ENCODE data around the gene ARID1A.

ARID1A gene

DNA sequence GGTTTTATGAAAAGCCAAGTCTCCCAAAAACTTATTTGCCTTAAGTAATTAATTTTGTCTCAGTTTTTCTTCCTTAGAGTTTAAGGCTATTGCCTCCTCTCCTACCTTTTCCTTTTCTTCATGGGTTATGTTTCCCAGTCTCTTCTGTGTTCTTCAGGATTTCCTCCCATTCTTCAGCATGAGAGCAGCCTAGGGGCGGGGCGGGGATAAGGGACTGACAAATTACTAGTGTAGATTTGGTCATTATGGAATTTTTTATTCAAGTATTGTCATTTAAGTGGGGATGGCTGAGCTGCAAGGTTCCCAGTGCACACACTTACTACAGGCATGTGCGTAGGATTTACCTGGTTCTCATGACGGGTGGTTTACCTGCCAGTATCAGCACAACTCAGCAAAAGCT lies 56.7 kb downstream of the ARID1A start:
- peaks cover 29 to 95% of the 10 kb centered on the region in 2 donors for H3K36me3 ChIP-seq (replicated peaks in 1 of 2; ENCODE audit: control insufficient read depth in 2 of 2, insufficient read depth in 2 of 2, low read length in 2 of 2)
- H2BK5ac ChIP-seq (ENCODE audit: low read length): no peak overlapping the region

DNA sequence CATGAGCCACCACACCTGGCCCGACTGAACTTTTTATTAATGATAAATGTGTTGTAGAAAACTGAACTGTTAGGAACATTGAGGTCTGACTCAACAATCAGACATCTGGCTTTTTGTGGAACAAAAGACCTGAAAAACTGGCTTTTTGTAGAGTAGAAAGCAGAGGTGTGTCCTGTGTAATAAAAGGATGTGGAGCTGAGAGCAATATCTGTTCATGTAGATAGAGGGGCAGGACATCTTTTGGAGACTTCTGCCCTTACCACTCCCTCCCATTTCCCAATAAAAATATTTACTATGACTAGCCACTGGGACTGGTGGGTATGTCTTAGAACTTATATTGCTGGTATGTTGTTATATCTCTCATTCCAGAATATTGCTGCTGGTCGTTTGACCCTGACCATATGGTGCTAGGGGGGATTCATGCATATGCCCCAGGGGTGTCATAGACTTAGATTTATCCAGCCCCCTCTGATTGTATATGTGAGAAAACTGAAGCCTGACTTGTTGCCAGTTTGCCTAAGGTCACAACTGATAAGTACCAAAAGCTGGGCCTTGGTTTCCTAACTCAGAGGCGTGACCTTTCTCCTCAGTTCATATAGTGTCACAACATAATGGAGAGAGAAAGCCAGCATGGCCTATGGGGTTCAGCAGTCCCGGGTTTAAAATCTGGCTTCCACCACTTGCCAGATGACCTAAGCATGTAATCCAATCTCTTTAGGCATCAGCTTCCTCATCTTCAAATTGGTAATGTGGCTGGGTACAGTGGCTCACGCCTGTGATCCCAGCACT lies 58.5 kb downstream of the ARID1A start:
- no peak for DNase-seq (ENCODE audit: low spot score)
- Histone ChIP-seq H3K14ac (ENCODE audit: low read length) (no peak overlapping the region), H2BK120ac (ENCODE audit: low read depth, low read length) (no peak overlapping the region), H3K18ac (ENCODE audit: low read length) (no peak overlapping the region), H3K79me1 (ENCODE audit: low read depth, low read length) (peaks cover 9% of the 10 kb centered on the region), H2BK5ac (ENCODE audit: low read length) (no peak overlapping the region), H2BK12ac (ENCODE audit: low read length) (no peak overlapping the region), H3K4me3 (ENCODE audit: low read length in 2 of 2) (peak overlapping the region in 1 of 2 donors; percentile 3), H2BK15ac (ENCODE audit: low read length) (no peak overlapping the region), H3K36me3 (replicated peaks in 1 of 2; ENCODE audit: control insufficient read depth in 2 of 2, insufficient read depth in 2 of 2, low read length in 2 of 2) (peaks cover 40 to 98% of the 10 kb centered on the region in 2 donors), H4K91ac (ENCODE audit: low read depth, low read length, poor library complexity) (no peak overlapping the region), H3K27ac (replicated peaks; ENCODE audit: low read length) (no peak overlapping the region), H4K8ac (ENCODE audit: low read depth, low read length) (no peak overlapping the region), H3K9ac (ENCODE audit: low read depth, low read length, poor library complexity) (no peak overlapping the region), H3K27me3 (ENCODE audit: control insufficient read depth in 3 of 3, insufficient read depth in 3 of 3, low read depth in 1 of 3, low read length in 3 of 3) (no peaks in the 10 kb centered on the region), H3K9me3 (replicated peaks in 1 of 2; ENCODE audit: control insufficient read depth in 2 of 2, insufficient read depth in 1 of 2, low read depth in 1 of 2, low read length in 2 of 2) (no peaks in the 10 kb centered on the region), H2AK5ac (ENCODE audit: low read depth, low read length) (no peak overlapping the region), H3K4me2 (ENCODE audit: insufficient read depth, low read length, poor library complexity, severe bottlenecking) (no peak overlapping the region), H2AFZ (ENCODE audit: low read length) (no peak overlapping the region), H3K4me1 (ENCODE audit: control insufficient read depth in 2 of 2, insufficient read depth in 1 of 2, low read depth in 1 of 2, low read length in 2 of 2) (no peaks in the 10 kb centered on the region), H3K23ac (ENCODE audit: low read depth, low read length, poor library complexity) (no peak overlapping the region), H3K4ac (ENCODE audit: low read length) (no peak overlapping the region)
- no CpG with 5 or more reads among the region's 5 CpGs for WGBS, 2 donors (ENCODE audit: extremely low coverage in 2 of 2, insufficient read length in 2 of 2, insufficient replicate concordance in 1 of 2)

More for the DNA sequence above, 56.7 kb downstream of the ARID1A start:
- Histone ChIP-seq H3K23ac (ENCODE audit: low read depth, low read length, poor library complexity) (no peak overlapping the region), H3K4me3 (ENCODE audit: low read length in 2 of 2) (no peak overlapping the region), H3K4ac (ENCODE audit: low read length) (no peak overlapping the region), H3K79me1 (ENCODE audit: low read depth, low read length) (peaks cover 9% of the 10 kb centered on the region), H2BK120ac (ENCODE audit: low read depth, low read length) (no peak overlapping the region), H3K9me3 (replicated peaks in 1 of 2; ENCODE audit: control insufficient read depth in 2 of 2, insufficient read depth in 1 of 2, low read depth in 1 of 2, low read length in 2 of 2) (no peaks in the 10 kb centered on the region), H2BK15ac (ENCODE audit: low read length) (no peak overlapping the region), H3K14ac (ENCODE audit: low read length) (no peak overlapping the region), H3K9ac (ENCODE audit: low read depth, low read length, poor library complexity) (no peak overlapping the region), H3K27ac (replicated peaks; ENCODE audit: low read length) (no peak overlapping the region), H2AK5ac (ENCODE audit: low read depth, low read length) (no peak overlapping the region), H2BK12ac (ENCODE audit: low read length) (no peak overlapping the region), H3K18ac (ENCODE audit: low read length) (no peak overlapping the region), H3K4me2 (ENCODE audit: insufficient read depth, low read length, poor library complexity, severe bottlenecking) (no peak overlapping the region), H2AFZ (ENCODE audit: low read length) (no peak overlapping the region), H3K4me1 (ENCODE audit: control insufficient read depth in 2 of 2, insufficient read depth in 1 of 2, low read depth in 1 of 2, low read length in 2 of 2) (no peaks in the 10 kb centered on the region), H4K8ac (ENCODE audit: low read depth, low read length) (no peak overlapping the region), H3K27me3 (ENCODE audit: control insufficient read depth in 3 of 3, insufficient read depth in 3 of 3, low read depth in 1 of 3, low read length in 3 of 3) (no peaks in the 10 kb centered on the region), H4K91ac (ENCODE audit: low read depth, low read length, poor library complexity) (no peak overlapping the region)
- WGBS, 2 donors (ENCODE audit: extremely low coverage in 2 of 2, insufficient read length in 2 of 2, insufficient replicate concordance in 1 of 2): no CpG with 5 or more reads among the region's 4 CpGs
- DNase-seq (ENCODE audit: low spot score): no peak

DNA sequence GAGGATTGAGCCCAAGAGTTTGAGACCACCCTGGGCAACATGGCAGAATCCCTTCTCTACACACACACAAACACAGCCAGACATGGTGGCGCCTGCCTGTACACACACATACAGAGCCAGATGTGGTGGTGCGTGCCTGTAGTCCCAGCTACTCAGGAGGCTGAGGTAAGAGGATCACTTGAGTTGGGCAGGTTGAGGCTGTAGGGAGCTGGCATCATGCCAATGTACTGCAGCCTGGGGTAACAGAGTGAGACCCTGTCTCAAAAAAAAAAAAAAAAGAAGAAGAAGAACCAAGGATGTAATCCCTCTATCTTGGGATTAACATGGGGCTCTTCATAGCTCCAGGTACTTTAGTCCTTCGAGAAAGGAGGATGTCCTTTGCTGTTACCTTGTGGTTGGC lies 62.5 kb downstream of the ARID1A start:
- H2BK5ac ChIP-seq (ENCODE audit: low read length): no peak overlapping the region
- no peak overlapping the region for H4K91ac ChIP-seq (ENCODE audit: low read depth, low read length, poor library complexity)
- no peaks in the 10 kb centered on the region for H3K27me3 ChIP-seq (ENCODE audit: control insufficient read depth in 3 of 3, insufficient read depth in 3 of 3, low read depth in 1 of 3, low read length in 3 of 3)
- H3K14ac ChIP-seq (ENCODE audit: low read length): no peak overlapping the region
- no peak overlapping the region for H3K4me3 ChIP-seq (ENCODE audit: low read length in 2 of 2)
- no peak overlapping the region for H3K18ac ChIP-seq (ENCODE audit: low read length)
- H3K4ac ChIP-seq (ENCODE audit: low read length): no peak overlapping the region
- H3K27ac ChIP-seq (replicated peaks; ENCODE audit: low read length): no peak overlapping the region
- no peak overlapping the region for H2AFZ ChIP-seq (ENCODE audit: low read length)
- H3K36me3 ChIP-seq (replicated peaks in 1 of 2; ENCODE audit: control insufficient read depth in 2 of 2, insufficient read depth in 2 of 2, low read length in 2 of 2): peaks cover 48 to 98% of the 10 kb centered on the region in 2 donors
- no peak overlapping the region for H3K4me2 ChIP-seq (ENCODE audit: insufficient read depth, low read length, poor library complexity, severe bottlenecking)
- no peaks in the 10 kb centered on the region for H3K9me3 ChIP-seq (replicated peaks in 1 of 2; ENCODE audit: control insufficient read depth in 2 of 2, insufficient read depth in 1 of 2, low read depth in 1 of 2, low read length in 2 of 2)
- no CpG with 5 or more reads among the region's 3 CpGs for WGBS, 2 donors (ENCODE audit: extremely low coverage in 2 of 2, insufficient read length in 2 of 2, insufficient replicate concordance in 1 of 2)
- H2BK12ac ChIP-seq (ENCODE audit: low read length): no peak overlapping the region
- H3K4me1 ChIP-seq (ENCODE audit: control insufficient read depth in 2 of 2, insufficient read depth in 1 of 2, low read depth in 1 of 2, low read length in 2 of 2): no peaks in the 10 kb centered on the region
- no peak overlapping the region for H3K23ac ChIP-seq (ENCODE audit: low read depth, low read length, poor library complexity)
- H3K79me1 ChIP-seq (ENCODE audit: low read depth, low read length): peaks cover 11% of the 10 kb centered on the region
- DNase-seq (ENCODE audit: low spot score): no peak
- no peak overlapping the region for H2BK120ac ChIP-seq (ENCODE audit: low read depth, low read length)
- H4K8ac ChIP-seq (ENCODE audit: low read depth, low read length): no peak overlapping the region
- H2AK5ac ChIP-seq (ENCODE audit: low read depth, low read length): no peak overlapping the region
- no peak overlapping the region for H3K9ac ChIP-seq (ENCODE audit: low read depth, low read length, poor library complexity)
- H2BK15ac ChIP-seq (ENCODE audit: low read length): no peak overlapping the region

DNA sequence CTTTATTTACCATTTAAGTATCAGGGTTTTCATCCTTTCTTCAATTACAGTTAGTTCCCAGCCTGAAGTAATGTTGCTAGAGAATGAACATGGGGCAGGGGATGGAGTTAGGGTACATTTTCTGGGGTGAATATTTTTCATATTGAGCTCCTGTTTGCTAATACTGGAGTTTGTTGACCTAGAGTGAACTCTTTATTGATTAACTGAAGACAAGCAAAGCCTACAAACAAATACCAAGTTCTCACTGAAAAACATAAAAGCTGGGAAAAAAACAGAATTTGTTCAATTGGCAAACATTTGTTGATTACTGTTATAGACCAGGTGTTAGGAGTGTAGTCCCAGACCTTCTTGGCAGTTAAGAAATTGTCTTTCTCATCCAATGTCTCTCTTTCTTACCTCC lies 63.7 kb downstream of the ARID1A start:
- H2BK120ac ChIP-seq (ENCODE audit: low read depth, low read length): no peak overlapping the region
- H3K9ac ChIP-seq (ENCODE audit: low read depth, low read length, poor library complexity): no peak overlapping the region
- no peaks in the 10 kb centered on the region for H3K9me3 ChIP-seq (replicated peaks in 1 of 2; ENCODE audit: control insufficient read depth in 2 of 2, insufficient read depth in 1 of 2, low read depth in 1 of 2, low read length in 2 of 2)
- no peak overlapping the region for H3K14ac ChIP-seq (ENCODE audit: low read length)
- peaks cover 43 to 98% of the 10 kb centered on the region in 2 donors for H3K36me3 ChIP-seq (replicated peaks in 1 of 2; ENCODE audit: control insufficient read depth in 2 of 2, insufficient read depth in 2 of 2, low read length in 2 of 2)
- no peak overlapping the region for H3K23ac ChIP-seq (ENCODE audit: low read depth, low read length, poor library complexity)
- no peaks in the 10 kb centered on the region for H3K27me3 ChIP-seq (ENCODE audit: control insufficient read depth in 3 of 3, insufficient read depth in 3 of 3, low read depth in 1 of 3, low read length in 3 of 3)
- no peak overlapping the region for H2AFZ ChIP-seq (ENCODE audit: low read length)
- H2BK12ac ChIP-seq (ENCODE audit: low read length): no peak overlapping the region
- DNase-seq (ENCODE audit: low spot score): no peak
- H4K91ac ChIP-seq (ENCODE audit: low read depth, low read length, poor library complexity): no peak overlapping the region
- H3K27ac ChIP-seq (replicated peaks; ENCODE audit: low read length): no peak overlapping the region
- H3K4ac ChIP-seq (ENCODE audit: low read length): no peak overlapping the region
- no peak overlapping the region for H4K8ac ChIP-seq (ENCODE audit: low read depth, low read length)
- H2BK5ac ChIP-seq (ENCODE audit: low read length): no peak overlapping the region
- H3K4me3 ChIP-seq (ENCODE audit: low read length in 2 of 2): no peak overlapping the region
- no peak overlapping the region for H3K4me2 ChIP-seq (ENCODE audit: insufficient read depth, low read length, poor library complexity, severe bottlenecking)
- H3K18ac ChIP-seq (ENCODE audit: low read length): no peak overlapping the region
- H3K4me1 ChIP-seq (ENCODE audit: control insufficient read depth in 2 of 2, insufficient read depth in 1 of 2, low read depth in 1 of 2, low read length in 2 of 2): no peaks in the 10 kb centered on the region
- peaks cover 9% of the 10 kb centered on the region for H3K79me1 ChIP-seq (ENCODE audit: low read depth, low read length)
- H2BK15ac ChIP-seq (ENCODE audit: low read length): no peak overlapping the region
- no peak overlapping the region for H2AK5ac ChIP-seq (ENCODE audit: low read depth, low read length)
